HUES64 (cell line): Measurements from ENCODE around the gene TRAPPC2L.

Experiments
- H3K27ac ChIP-seq: 2 replicates; pipeline ENCODE4 v1.7.0; 2013; ENCODE audit warnings: low read depth, low read length, inconsistent platforms
- H3K27me3 ChIP-seq: 2 replicates; pipeline ENCODE4 v1.6.1; 2013; ENCODE audit warnings: mild to moderate bottlenecking, low read length; ENCODE audit not compliant: insufficient read depth
- H3K36me3 ChIP-seq: 2 replicates; pipeline ENCODE4 v1.6.1; 2013; ENCODE audit warnings: mild to moderate bottlenecking, low read length; ENCODE audit not compliant: insufficient read depth
- H3K4me1 ChIP-seq: 2 replicates; pipeline ENCODE4 v1.6.1; 2013; ENCODE audit warnings: mild to moderate bottlenecking, low read length, moderate library complexity; ENCODE audit not compliant: insufficient read depth
- H3K4me3 ChIP-seq: 2 replicates; pipeline ENCODE4 v1.5.1; 2013; ENCODE audit warnings: mild to moderate bottlenecking, low read length, moderate library complexity
- H3K9ac ChIP-seq: 2 replicates; pipeline ENCODE4 v1.6.1; 2013; ENCODE audit warnings: mild to moderate bottlenecking, low read depth, low read length
- H3K9me3 ChIP-seq: 2 replicates; pipeline ENCODE4 v1.6.1; 2013; ENCODE audit warnings: low read depth, low read length; ENCODE audit not compliant: insufficient read depth
- WGBS: fragments of 150-250, 120-280 bp; methylation state at CpG from one replicate; pipeline ENCODE4 v1.1.7; 2013; ENCODE audit warnings: missing lambda C conversion rate; 5-methylcytosine and 5-hydroxymethylcytosine counted together

TRAPPC2L gene

GRCh38 chr16:88910284-88911135 lies 53.6 kb downstream of the TRAPPC2L start:
- no peaks in the 10 kb centered on the region for H3K9me3 ChIP-seq
- 80% methylated on average over 26 of the region's 26 CpGs for WGBS
- no peaks in the 10 kb centered on the region for H3K27me3 ChIP-seq
- no peak overlapping the region for H3K4me3 ChIP-seq
- no peak overlapping the region for H3K9ac ChIP-seq
- H3K36me3 ChIP-seq: no peaks in the 10 kb centered on the region
- H3K4me1 ChIP-seq: no peaks in the 10 kb centered on the region
- H3K27ac ChIP-seq: no peak overlapping the region

GRCh38 chr16:88911136-88911945 lies 54.4 kb downstream of the TRAPPC2L start:
- H3K9ac ChIP-seq: no peak overlapping the region
- H3K9me3 ChIP-seq: no peaks in the 10 kb centered on the region
- H3K27me3 ChIP-seq: no peaks in the 10 kb centered on the region
- 90% methylated on average over 36 of the region's 36 CpGs for WGBS
- no peaks in the 10 kb centered on the region for H3K36me3 ChIP-seq
- H3K27ac ChIP-seq: no peak overlapping the region
- H3K4me1 ChIP-seq: no peaks in the 10 kb centered on the region
- no peak overlapping the region for H3K4me3 ChIP-seq

GRCh38 chr16:88911946-88912310 lies 55.0 kb downstream of the TRAPPC2L start:
- no peak overlapping the region for H3K9ac ChIP-seq
- H3K4me1 ChIP-seq: no peaks in the 10 kb centered on the region
- no peak overlapping the region for H3K4me3 ChIP-seq
- H3K27ac ChIP-seq: no peak overlapping the region
- no peaks in the 10 kb centered on the region for H3K36me3 ChIP-seq
- H3K27me3 ChIP-seq: no peaks in the 10 kb centered on the region
- H3K9me3 ChIP-seq: no peaks in the 10 kb centered on the region
- 93% methylated on average over 16 of the region's 16 CpGs for WGBS
